ENCODE measurements around the gene C1QTNF9B. TPM values are rescaled to one million over a fixed set of nuclear protein-coding genes. Genes with fewer than 3 reads are reported as not detected.
"Not testable (repeated sequence)": the region's sequence is repeated elsewhere in the genome, so short reads cannot be mapped to it uniquely, and the experiment has no call there.

The C1QTNF9B gene
- total RNA-seq, 1 donor from 2014 or later: not detected

DNA sequence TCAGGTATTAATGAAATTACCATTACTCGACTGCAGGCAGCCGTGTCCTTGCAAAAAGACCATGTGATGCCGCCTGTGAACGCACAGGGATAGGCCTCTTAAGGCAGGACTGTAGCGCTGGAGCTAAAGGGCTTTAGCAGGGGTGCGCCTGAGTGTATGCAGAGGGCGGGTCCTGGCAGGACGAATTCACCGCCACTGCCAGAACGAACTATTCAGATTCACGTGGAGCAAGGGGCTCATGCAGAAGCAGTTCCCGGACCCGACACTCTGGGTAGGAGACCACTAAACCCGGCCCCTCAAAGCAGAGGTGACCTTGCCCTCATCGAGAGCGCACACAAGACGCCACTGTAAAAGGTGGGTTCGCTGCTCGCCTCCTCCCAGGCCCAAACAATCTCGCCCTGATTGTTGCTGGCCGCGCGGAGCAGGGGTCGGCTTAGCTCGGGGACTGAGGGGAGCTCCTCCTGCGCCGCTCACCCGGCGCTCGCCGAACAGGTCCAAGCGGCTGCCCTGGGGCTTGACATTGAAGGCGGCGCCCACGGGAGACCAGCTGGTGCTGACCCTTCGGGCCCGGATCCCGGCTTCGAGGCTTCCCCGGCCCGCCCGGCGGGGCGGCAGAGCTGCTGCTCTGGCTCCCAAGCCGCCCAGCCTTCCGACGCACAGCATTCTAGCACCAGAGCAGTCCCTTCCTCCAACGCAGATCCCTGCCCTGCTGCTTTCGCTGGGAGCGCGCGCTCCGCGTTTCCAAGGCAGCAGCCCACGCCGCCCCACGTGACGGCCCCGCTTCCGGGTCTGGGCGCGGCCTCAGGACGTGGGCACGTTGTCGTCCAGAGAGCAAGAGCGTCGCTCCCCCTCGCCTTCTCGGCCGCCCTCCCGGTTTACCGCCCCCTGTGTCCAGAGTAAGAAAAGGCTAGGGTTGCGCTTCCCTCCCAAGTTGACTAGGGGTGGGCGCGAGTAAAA, 8.4 kb downstream of the C1QTNF9B start, which contains the start of gene MIPEP:
Gene MIPEP (minus strand): TSS at position 743 of the 957 bp plus-strand sequence. CDS start 80 bp downstream, at position 663.
- peaks cover 4% of the 10 kb centered on the region for H3K27me3 Mint-ChIP-seq (ENCODE audit: unreplicated experiment)
- peak within 1 kb of the TSS; percentile 42 for H3K27ac Mint-ChIP-seq (ENCODE audit: unreplicated experiment)
- peaks cover 10% of the 10 kb centered on the region for H3K4me1 Mint-ChIP-seq (ENCODE audit: unreplicated experiment)
- no peaks in the 10 kb centered on the region for H3K36me3 Mint-ChIP-seq (ENCODE audit: low read depth, unreplicated experiment)
- DNase-seq (ENCODE audit: low spot score): peak; percentile 96
- TF ChIP-seq, protein P1, sequence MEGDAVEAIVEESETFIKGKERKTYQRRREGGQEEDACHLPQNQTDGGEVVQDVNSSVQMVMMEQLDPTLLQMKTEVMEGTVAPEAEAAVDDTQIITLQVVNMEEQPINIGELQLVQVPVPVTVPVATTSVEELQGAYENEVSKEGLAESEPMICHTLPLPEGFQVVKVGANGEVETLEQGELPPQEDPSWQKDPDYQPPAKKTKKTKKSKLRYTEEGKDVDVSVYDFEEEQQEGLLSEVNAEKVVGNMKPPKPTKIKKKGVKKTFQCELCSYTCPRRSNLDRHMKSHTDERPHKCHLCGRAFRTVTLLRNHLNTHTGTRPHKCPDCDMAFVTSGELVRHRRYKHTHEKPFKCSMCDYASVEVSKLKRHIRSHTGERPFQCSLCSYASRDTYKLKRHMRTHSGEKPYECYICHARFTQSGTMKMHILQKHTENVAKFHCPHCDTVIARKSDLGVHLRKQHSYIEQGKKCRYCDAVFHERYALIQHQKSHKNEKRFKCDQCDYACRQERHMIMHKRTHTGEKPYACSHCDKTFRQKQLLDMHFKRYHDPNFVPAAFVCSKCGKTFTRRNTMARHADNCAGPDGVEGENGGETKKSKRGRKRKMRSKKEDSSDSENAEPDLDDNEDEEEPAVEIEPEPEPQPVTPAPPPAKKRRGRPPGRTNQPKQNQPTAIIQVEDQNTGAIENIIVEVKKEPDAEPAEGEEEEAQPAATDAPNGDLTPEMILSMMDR (IDR thresholded peaks at IDR 0.05; ENCODE audit: unreplicated experiment): peak; percentile 67
- H3K9me3 Mint-ChIP-seq (ENCODE audit: unreplicated experiment): no peaks in the 10 kb centered on the region
- H3K4me3 Mint-ChIP-seq (ENCODE audit: unreplicated experiment): peak within 1 kb of the TSS; percentile 80

DNA sequence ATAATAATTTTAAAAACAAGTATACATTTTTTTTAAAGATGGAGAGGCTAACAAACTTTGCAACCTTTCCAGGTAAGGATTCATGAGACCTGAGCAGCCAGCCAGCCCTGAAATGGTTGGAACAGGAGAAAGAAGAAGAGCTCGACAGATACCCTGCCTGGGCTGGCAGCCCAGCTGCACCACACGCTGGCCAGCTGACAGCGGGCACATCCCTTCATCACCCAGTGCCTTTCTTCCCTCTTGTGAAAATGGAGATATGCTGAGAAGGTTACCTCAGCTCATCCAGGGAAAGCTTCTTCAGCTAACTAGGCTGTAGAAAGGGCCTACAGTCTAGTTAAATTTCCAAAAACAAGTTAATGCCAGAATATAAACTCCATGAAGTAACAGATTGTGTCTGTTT, 12.9 kb downstream of the C1QTNF9B start:
- H3K4me1 Mint-ChIP-seq (ENCODE audit: unreplicated experiment); DNase-seq (ENCODE audit: low spot score); H3K4me3 Mint-ChIP-seq (ENCODE audit: unreplicated experiment); H3K27me3 Mint-ChIP-seq (ENCODE audit: unreplicated experiment); H3K27ac Mint-ChIP-seq (ENCODE audit: unreplicated experiment); H3K36me3 Mint-ChIP-seq (ENCODE audit: low read depth, unreplicated experiment); H3K9me3 Mint-ChIP-seq (ENCODE audit: unreplicated experiment): not testable (repeated sequence)

DNA sequence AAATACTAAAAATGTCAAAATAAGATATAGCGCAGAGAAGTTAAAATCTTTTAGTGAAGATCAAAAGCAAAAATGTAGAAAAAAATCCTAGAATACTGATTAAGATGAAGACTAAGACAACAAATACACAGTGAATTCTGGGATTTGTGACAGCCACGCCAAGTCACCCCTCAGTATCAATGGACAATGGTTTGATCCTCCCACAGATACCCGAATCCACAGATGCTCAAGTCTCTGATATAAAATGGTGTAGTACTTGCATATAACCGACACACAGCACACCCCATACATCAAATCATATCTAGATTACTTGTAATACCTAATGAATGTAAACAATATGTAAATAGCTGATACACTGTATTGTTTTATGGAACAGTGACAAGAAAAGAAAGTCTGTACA, 14.0 kb downstream of the C1QTNF9B start:
- H3K27ac Mint-ChIP-seq (ENCODE audit: unreplicated experiment): no peak overlapping the region
- peaks cover 4% of the 10 kb centered on the region for H3K27me3 Mint-ChIP-seq (ENCODE audit: unreplicated experiment)
- TF ChIP-seq, protein P1 (IDR thresholded peaks at IDR 0.05; ENCODE audit: unreplicated experiment): no peak
- no peak for DNase-seq (ENCODE audit: low spot score)
- no peaks in the 10 kb centered on the region for H3K36me3 Mint-ChIP-seq (ENCODE audit: low read depth, unreplicated experiment)
- H3K4me3 Mint-ChIP-seq (ENCODE audit: unreplicated experiment): no peak overlapping the region
- peaks cover 4% of the 10 kb centered on the region for H3K4me1 Mint-ChIP-seq (ENCODE audit: unreplicated experiment)
- no peaks in the 10 kb centered on the region for H3K9me3 Mint-ChIP-seq (ENCODE audit: unreplicated experiment)

DNA sequence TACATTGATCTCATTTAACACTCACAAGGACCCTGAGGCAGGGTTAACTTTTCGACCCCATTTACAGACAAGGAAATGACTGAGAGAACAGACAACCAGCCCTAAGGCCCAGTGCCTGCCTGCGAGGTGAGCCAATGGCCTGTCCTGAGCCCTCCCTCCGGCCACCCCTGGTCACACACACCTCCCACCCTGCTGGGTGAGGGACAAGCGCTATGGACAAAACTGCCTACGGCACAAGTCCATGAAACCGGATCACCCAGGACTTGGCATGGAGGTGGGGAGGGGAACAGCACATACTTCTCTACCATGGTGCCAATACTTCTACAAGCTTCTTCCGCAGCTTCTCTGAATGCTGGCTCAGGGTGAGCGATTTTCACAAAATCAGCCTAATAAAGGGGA, 15.9 kb downstream of the C1QTNF9B start:
- not testable (repeated sequence) for H3K36me3 Mint-ChIP-seq (ENCODE audit: low read depth, unreplicated experiment); H3K4me1 Mint-ChIP-seq (ENCODE audit: unreplicated experiment); H3K4me3 Mint-ChIP-seq (ENCODE audit: unreplicated experiment)

DNA sequence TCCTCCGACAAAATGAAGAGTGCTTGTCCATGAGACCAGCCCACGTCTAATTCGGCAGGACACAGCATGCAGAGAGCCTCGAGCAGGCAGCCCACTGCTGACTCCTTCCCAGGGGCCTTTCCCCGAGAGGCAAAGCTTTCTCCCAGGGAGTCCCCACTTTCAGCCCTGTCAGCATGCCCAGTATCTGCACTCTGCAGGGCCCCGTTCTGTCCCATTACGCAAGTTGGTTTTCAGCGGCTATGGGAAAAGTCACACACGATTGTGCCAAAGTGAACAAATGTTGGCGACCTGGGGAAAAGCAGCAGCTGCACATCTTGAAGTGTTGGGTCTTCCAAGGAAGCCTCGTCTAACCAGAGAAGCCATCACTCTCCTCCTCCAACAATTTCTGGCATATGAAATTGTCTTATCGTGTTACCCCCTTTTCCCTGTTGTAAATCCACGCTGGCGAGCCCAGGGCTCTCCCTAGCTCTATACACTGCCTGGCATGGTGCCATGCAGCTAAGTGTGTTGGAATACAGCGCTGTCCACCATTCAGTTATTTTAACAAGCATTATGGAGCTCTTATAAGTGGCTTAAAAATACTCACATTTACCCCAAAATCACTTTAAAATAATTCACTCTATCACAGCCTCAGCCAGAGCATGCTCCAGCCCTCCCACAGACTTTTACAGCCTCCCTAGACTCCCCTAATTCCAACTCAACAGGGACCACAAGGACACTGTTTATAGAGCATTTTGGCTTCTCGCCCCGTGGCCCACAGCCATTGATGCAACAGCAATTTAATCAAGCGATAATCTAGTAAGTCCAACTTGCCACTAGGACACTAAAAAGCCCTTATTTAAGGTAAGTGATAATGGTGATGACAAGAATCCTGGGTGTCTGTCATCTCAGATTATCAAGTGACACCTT, 16.6 kb downstream of the C1QTNF9B start:
- H3K4me1 Mint-ChIP-seq (ENCODE audit: unreplicated experiment); H3K4me3 Mint-ChIP-seq (ENCODE audit: unreplicated experiment); H3K36me3 Mint-ChIP-seq (ENCODE audit: low read depth, unreplicated experiment); H3K27ac Mint-ChIP-seq (ENCODE audit: unreplicated experiment); H3K27me3 Mint-ChIP-seq (ENCODE audit: unreplicated experiment); H3K9me3 Mint-ChIP-seq (ENCODE audit: unreplicated experiment); DNase-seq (ENCODE audit: low spot score): not testable (repeated sequence)

More for the DNA sequence above, 15.9 kb downstream of the C1QTNF9B start:
- DNase-seq (ENCODE audit: low spot score); H3K9me3 Mint-ChIP-seq (ENCODE audit: unreplicated experiment); H3K27me3 Mint-ChIP-seq (ENCODE audit: unreplicated experiment); H3K27ac Mint-ChIP-seq (ENCODE audit: unreplicated experiment): not testable (repeated sequence)

DNA sequence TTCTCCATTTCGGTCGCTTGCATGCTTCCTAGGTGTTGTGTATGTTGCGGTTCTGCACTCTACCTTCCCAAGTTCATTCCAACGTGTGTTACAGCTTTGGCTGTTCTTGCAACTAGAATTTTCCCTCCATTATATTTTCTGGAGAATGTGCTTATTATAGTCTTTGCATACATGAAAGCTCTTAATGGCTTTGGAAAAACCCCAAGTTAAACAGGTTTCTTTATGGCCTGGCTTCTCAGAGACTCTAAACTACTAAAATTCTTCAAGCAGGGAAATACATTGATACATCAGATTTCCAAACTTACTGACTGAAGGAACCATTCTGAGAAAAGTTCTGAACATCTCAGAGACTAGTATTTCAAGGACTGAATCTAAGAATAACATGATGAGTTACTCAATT, 20.0 kb downstream of the C1QTNF9B start:
- Mint-ChIP-seq H3K4me1 (ENCODE audit: unreplicated experiment) (no peaks in the 10 kb centered on the region), H3K27me3 (ENCODE audit: unreplicated experiment) (peaks cover 2% of the 10 kb centered on the region), H3K36me3 (ENCODE audit: low read depth, unreplicated experiment) (no peaks in the 10 kb centered on the region), H3K27ac (ENCODE audit: unreplicated experiment) (no peak overlapping the region), H3K9me3 (ENCODE audit: unreplicated experiment) (no peaks in the 10 kb centered on the region), H3K4me3 (ENCODE audit: unreplicated experiment) (no peak overlapping the region)
- DNase-seq (ENCODE audit: low spot score): no peak
- TF ChIP-seq, protein P1 (IDR thresholded peaks at IDR 0.05; ENCODE audit: unreplicated experiment): no peak

All from endothelial cell (in vitro differentiated cells).